PC-9 (cell line): ENCODE results near the gene SAMD9L. TPM values are rescaled to one million over a fixed set of nuclear protein-coding genes. Genes with fewer than 3 reads are reported as not detected.

ENCODE experiments used
- BruUV-seq: library from RNA; stranded (reverse); fragments of 400-500 nt; replicated peaks from 2 replicates; lab custom pipeline; 2021; lab: Mats Ljungman, UMichigan
- CTCF ChIA-PET: fragments of 300-600 bp; sonication (Branson Sonifier 250); formaldehyde crosslinking; loops from one replicate; lab custom pipeline; 2022; ENCODE audit warnings: antibody characterized with exemption; lab: Charles Lee
- POLR2A ChIA-PET: fragments of 300-600 bp; sonication (Branson Sonifier 250); formaldehyde crosslinking; loops from one replicate; lab custom pipeline; 2022; ENCODE audit warnings: antibody characterized with exemption; ENCODE audit not compliant: unreplicated experiment; lab: Charles Lee
- DNase-seq, 2 experiments: peaks; one replicate each; pipeline versions ENCODE4 v3.0.0 to v3.0.0-alpha.2; 2015 to 2022; ENCODE audit warnings: mixed read lengths in 1 of 2
- H2AFZ ChIP-seq: fragments of 200-600 bp; sonication (generic); 2 replicates; pipeline ENCODE4 v1.8.1; 2017; ENCODE audit warnings: antibody characterized with exemption
- H3F3A ChIP-seq: fragments of 200-600 bp; sonication (generic); 2 replicates; pipeline ENCODE4 v1.8.1; 2017; ENCODE audit warnings: antibody characterized with exemption, mild to moderate bottlenecking, low read depth; ENCODE audit not compliant: insufficient read depth
- H3K27ac ChIP-seq: fragments of 200-600 bp; sonication (generic); 2 replicates; pipeline ENCODE4 v1.6.1; 2016; ENCODE audit warnings: mixed run types
- H3K27me3 ChIP-seq: fragments of 200-600 bp; sonication (generic); 2 replicates; pipeline ENCODE4 v1.6.1; 2016; ENCODE audit warnings: low read depth, mixed run types; ENCODE audit not compliant: insufficient read depth
- H3K36me3 ChIP-seq: fragments of 200-600 bp; sonication (generic); 2 replicates; pipeline ENCODE4 v1.6.1; 2016; ENCODE audit warnings: low read depth, mixed run types
- H3K4me1 ChIP-seq: fragments of 200-600 bp; sonication (generic); replicated peaks from 2 replicates; pipeline ENCODE4 v1.6.1; 2016; ENCODE audit warnings: mixed run types; ENCODE audit not compliant: insufficient read depth
- H3K4me2 ChIP-seq: fragments of 200-600 bp; sonication (generic); 2 replicates; pipeline ENCODE4 v1.6.1; 2017; ENCODE audit warnings: mixed run types
- H3K4me3 ChIP-seq: fragments of 200-600 bp; sonication (generic); 2 replicates; pipeline ENCODE4 v1.6.1; 2016; ENCODE audit warnings: mixed run types
- H3K79me2 ChIP-seq: fragments of 200-600 bp; sonication (generic); 2 replicates; pipeline ENCODE4 v1.6.1; 2017; ENCODE audit warnings: low read depth, mixed run types
- H3K9me2 ChIP-seq: fragments of 200-600 bp; sonication (generic); 2 replicates; pipeline ENCODE4 v1.8.1; 2017; ENCODE audit warnings: mild to moderate bottlenecking; ENCODE audit not compliant: insufficient read depth
- H3K9me3 ChIP-seq: fragments of 200-600 bp; sonication (generic); 2 replicates; pipeline ENCODE4 v1.8.1; 2016; ENCODE audit warnings: low read depth; ENCODE audit not compliant: insufficient read depth
- H4K20me1 ChIP-seq: fragments of 200-600 bp; sonication (generic); 2 replicates; pipeline ENCODE4 v1.8.1; 2017; ENCODE audit not compliant: insufficient read depth
- CTCF ChIP-seq: fragments of 200-600 bp; sonication (generic); conservative IDR thresholded peaks from 2 replicates; pipeline ENCODE4 v1.6.1; 2017; ENCODE audit warnings: mixed run types, antibody characterized with exemption, mild to moderate bottlenecking, moderate library complexity
- EZH2 ChIP-seq: fragments of 200-600 bp; sonication (generic); IDR thresholded peaks from 2 replicates; pipeline ENCODE4 v1.8.0; 2017; ENCODE audit warnings: antibody characterized with exemption, low read depth
- intact Hi-C: fragments of 100-400 bp; cut with micrococcal nuclease; formaldehyde crosslinking; loops from one replicate; pipeline ENCODE4 v1.10.0; 2022; ENCODE audit not compliant: unreplicated experiment
- total RNA-seq: library from RNA; stranded (reverse); gene quantifications from 2 replicates; pipeline ENCODE4 v1.2.3, GENCODE V29; 2021

SAMD9L gene
- total RNA-seq, 1 experiment from 2014 or later: 4.1 TPM

- no TSS peak for BruUV-seq
- H3K9me3 ChIP-seq: no peaks in the 10 kb centered on the region
- H2AFZ ChIP-seq: no peak overlapping the region
- ChIA-PET CTCF (interaction anchor here (0.8 kb wide), 1 partner anchor 302 kb away, joined by 3 read pairs; no protein-coding TSS in a partner anchor), POLR2A (no interaction called here)
- H3K4me1 ChIP-seq: no peaks in the 10 kb centered on the region
- H4K20me1 ChIP-seq: no peaks in the 10 kb centered on the region; the same call in 1 of the 2 replicates
- H3K79me2 ChIP-seq: no peaks in the 10 kb centered on the region
- no peaks in the 10 kb centered on the region for H3K27me3 ChIP-seq
- no peaks in the 10 kb centered on the region for H3K36me3 ChIP-seq
- no peak for DNase-seq
- no peaks in the 10 kb centered on the region for H3F3A ChIP-seq
- no peaks in the 10 kb centered on the region; the same call in 1 of the 2 replicates for H3K9me2 ChIP-seq
- no peak overlapping the region for H3K4me2 ChIP-seq
- no peak overlapping the region for H3K27ac ChIP-seq
- no peak overlapping the region for H3K4me3 ChIP-seq
- TF ChIP-seq EZH2 (no peak), CTCF (peak; percentile 52)
- intact Hi-C loops: no loop called here
These were observed 30.0 kb upstream of the SAMD9L start for GRCh38 chr7:93178213-93178612.

GRCh38 chr7:93176992-93177580, 28.9 kb upstream of the SAMD9L start:
- no peak overlapping the region for H3K4me2 ChIP-seq
- no peaks in the 10 kb centered on the region for H3F3A ChIP-seq
- H3K4me3 ChIP-seq: no peak overlapping the region
- H3K9me2 ChIP-seq: no peaks in the 10 kb centered on the region; the same call in 1 of the 2 replicates
- TF ChIP-seq CTCF (no peak), EZH2 (no peak)
- no TSS peak for BruUV-seq
- H3K9me3 ChIP-seq: peaks cover 3% of the 10 kb centered on the region; the same call in 1 of the 2 replicates
- H4K20me1 ChIP-seq: no peaks in the 10 kb centered on the region; the same call in 1 of the 2 replicates
- H3K36me3 ChIP-seq: no peaks in the 10 kb centered on the region
- no peaks in the 10 kb centered on the region for H3K4me1 ChIP-seq
- no peak overlapping the region for H2AFZ ChIP-seq
- H3K79me2 ChIP-seq: no peaks in the 10 kb centered on the region
- H3K27me3 ChIP-seq: no peaks in the 10 kb centered on the region
- intact Hi-C loops: no loop called here
- no peak overlapping the region for H3K27ac ChIP-seq
- CTCF ChIA-PET: no interaction called here
- DNase-seq: no peak
- POLR2A ChIA-PET: no interaction called here

- H3F3A ChIP-seq: no peaks in the 10 kb centered on the region
- peaks cover 18% of the 10 kb centered on the region; the same call in 1 of the 2 replicates for H3K9me3 ChIP-seq
- H4K20me1 ChIP-seq: no peaks in the 10 kb centered on the region
- POLR2A ChIA-PET: no interaction called here
- TF ChIP-seq EZH2: no peak
- no peak for TF ChIP-seq CTCF
- no peak overlapping the region for H3K4me3 ChIP-seq
- CTCF ChIA-PET: no interaction called here
- no peak for DNase-seq
- H3K79me2 ChIP-seq: no peaks in the 10 kb centered on the region
- BruUV-seq: no TSS peak
- no peaks in the 10 kb centered on the region for H3K4me1 ChIP-seq
- no peak overlapping the region for H2AFZ ChIP-seq
- H3K27me3 ChIP-seq: no peaks in the 10 kb centered on the region
- H3K36me3 ChIP-seq: no peaks in the 10 kb centered on the region
- H3K9me2 ChIP-seq: no peaks in the 10 kb centered on the region
- intact Hi-C loops: no loop called here
- H3K4me2 ChIP-seq: no peak overlapping the region
- no peak overlapping the region for H3K27ac ChIP-seq
These were observed 27.0 kb upstream of the SAMD9L start for GRCh38 chr7:93175219-93175618.
